ENCODE results near the gene CYBC1. TPM values are rescaled to one million over a fixed set of nuclear protein-coding genes. Genes with fewer than 3 reads are reported as not detected.

The CYBC1 gene
- total RNA-seq, 1 donor from 2014 or later, result 132 TPM

- no peak for DNase-seq
- intact Hi-C loops (cut with DNase I), result no loop called here
- ATAC-seq, result peak; percentile 58 to 73
- TF ChIP-seq, protein P1, sequence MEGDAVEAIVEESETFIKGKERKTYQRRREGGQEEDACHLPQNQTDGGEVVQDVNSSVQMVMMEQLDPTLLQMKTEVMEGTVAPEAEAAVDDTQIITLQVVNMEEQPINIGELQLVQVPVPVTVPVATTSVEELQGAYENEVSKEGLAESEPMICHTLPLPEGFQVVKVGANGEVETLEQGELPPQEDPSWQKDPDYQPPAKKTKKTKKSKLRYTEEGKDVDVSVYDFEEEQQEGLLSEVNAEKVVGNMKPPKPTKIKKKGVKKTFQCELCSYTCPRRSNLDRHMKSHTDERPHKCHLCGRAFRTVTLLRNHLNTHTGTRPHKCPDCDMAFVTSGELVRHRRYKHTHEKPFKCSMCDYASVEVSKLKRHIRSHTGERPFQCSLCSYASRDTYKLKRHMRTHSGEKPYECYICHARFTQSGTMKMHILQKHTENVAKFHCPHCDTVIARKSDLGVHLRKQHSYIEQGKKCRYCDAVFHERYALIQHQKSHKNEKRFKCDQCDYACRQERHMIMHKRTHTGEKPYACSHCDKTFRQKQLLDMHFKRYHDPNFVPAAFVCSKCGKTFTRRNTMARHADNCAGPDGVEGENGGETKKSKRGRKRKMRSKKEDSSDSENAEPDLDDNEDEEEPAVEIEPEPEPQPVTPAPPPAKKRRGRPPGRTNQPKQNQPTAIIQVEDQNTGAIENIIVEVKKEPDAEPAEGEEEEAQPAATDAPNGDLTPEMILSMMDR (IDR thresholded peaks at IDR 0.05), result peak; percentile 69
- H3K36me3 ChIP-seq, result peaks cover under 1% of the 10 kb centered on the region
- no peaks in the 10 kb centered on the region for H3K9me3 ChIP-seq
- H3K4me1 ChIP-seq, result peaks cover 7% of the 10 kb centered on the region
- H3K4me3 ChIP-seq, result no peak overlapping the region
- no peak overlapping the region for H3K27ac ChIP-seq
- H3K27me3 ChIP-seq (ENCODE audit: low read depth), result no peaks in the 10 kb centered on the region
These were observed 26.3 kb downstream of the CYBC1 start for GRCh38 chr17:82424001-82424862.

DNA sequence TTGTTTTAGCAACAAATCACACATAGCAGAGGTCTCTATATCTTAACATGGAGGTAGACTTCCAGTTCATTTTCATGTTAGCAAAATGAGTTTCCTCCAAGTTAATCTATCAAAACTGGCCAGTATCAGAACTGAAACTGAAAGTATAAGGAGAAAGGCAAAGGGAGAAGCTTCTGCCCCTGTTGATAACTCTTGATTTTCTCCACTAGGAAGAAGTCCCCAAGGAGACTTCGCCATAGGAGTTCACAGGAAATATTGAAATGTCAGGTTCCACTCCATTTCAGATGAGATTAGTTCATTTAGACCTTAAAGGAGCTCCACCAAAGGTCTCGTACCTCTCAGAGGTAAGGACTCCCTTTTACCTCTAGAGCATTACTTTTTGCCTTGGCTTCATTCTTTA, 31.0 kb downstream of the CYBC1 start:
- no peaks in the 10 kb centered on the region for H3K27me3 ChIP-seq (ENCODE audit: low read depth)
- peak overlapping the region; percentile 98 for H3K4me3 ChIP-seq
- peak overlapping the region; percentile 2 for H3K27ac ChIP-seq
- TF ChIP-seq, protein P1 (IDR thresholded peaks at IDR 0.05), result no peak
- H3K9me3 ChIP-seq, result no peaks in the 10 kb centered on the region
- DNase-seq (no peak), ATAC-seq (no peak)
- no peaks in the 10 kb centered on the region for H3K36me3 ChIP-seq
- peaks cover 23% of the 10 kb centered on the region for H3K4me1 ChIP-seq
- intact Hi-C loops (cut with DNase I), result no loop called here

GRCh38 chr17:82418001-82418986, 32.3 kb downstream of the CYBC1 start, which contains the start of the genes HEXD and OGFOD3:
Gene HEXD (plus strand): TSS chr17:82418347. CDS start chr17:82419800, 1,453 bp downstream.
Gene OGFOD3 (minus strand): TSS chr17:82418586. CDS start chr17:82418485, 101 bp downstream.
- peak; percentile 89 for DNase-seq
- intact Hi-C loops (cut with DNase I), result no loop called here
- peak within 1 kb of the TSS; percentile 89 for H3K27ac ChIP-seq

GRCh38 chr17:82416771-82417170, 33.8 kb downstream of the CYBC1 start:
- TF ChIP-seq, protein P1 (IDR thresholded peaks at IDR 0.05), result no peak
- H3K9me3 ChIP-seq, result no peaks in the 10 kb centered on the region
- ATAC-seq (no peak), DNase-seq (no peak)
- H3K4me1 ChIP-seq, result peaks cover 26% of the 10 kb centered on the region
- H3K4me3 ChIP-seq, result no peak overlapping the region
- intact Hi-C loops (cut with DNase I), result no loop called here
- no peak overlapping the region for H3K27ac ChIP-seq
- H3K27me3 ChIP-seq (ENCODE audit: low read depth), result no peaks in the 10 kb centered on the region
- no peaks in the 10 kb centered on the region for H3K36me3 ChIP-seq

More at GRCh38 chr17:82418001-82418986, 32.3 kb downstream of the CYBC1 start, which contains the start of the genes HEXD and OGFOD3:
- Histone ChIP-seq H3K4me1 (peaks cover 26% of the 10 kb centered on the region), H3K4me3 (peak within 1 kb of the TSS; percentile 98), H3K36me3 (no peaks in the 10 kb centered on the region), H3K9me3 (no peaks in the 10 kb centered on the region), H3K27me3 (ENCODE audit: low read depth) (no peaks in the 10 kb centered on the region)
- TF ChIP-seq, protein P1 (IDR thresholded peaks at IDR 0.05), result no peak
- ATAC-seq, result peak; percentile 97

DNA sequence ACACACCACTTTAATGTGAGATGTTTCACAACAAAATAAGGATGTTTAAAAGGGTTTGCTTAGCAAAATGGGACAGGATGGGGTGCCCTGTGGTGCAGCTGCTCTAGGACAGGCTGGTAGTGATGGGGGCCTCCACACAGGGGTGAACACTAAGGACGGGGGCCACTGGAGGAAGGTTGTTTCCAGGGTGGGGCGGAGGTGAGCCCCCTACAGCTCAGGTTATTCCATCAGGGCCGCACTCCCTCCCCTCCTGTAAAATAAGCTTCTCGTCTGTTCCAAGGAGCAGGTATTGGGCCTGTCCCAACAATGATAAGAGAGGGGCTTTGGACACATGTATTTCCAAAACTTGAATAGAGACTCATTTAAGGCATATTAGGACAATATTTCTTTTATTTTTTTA, 34.3 kb downstream of the CYBC1 start:
- ATAC-seq (no peak), DNase-seq (no peak)
- Histone ChIP-seq H3K27ac (no peak overlapping the region), H3K27me3 (ENCODE audit: low read depth) (no peaks in the 10 kb centered on the region), H3K4me3 (no peak overlapping the region), H3K36me3 (no peaks in the 10 kb centered on the region), H3K4me1 (peaks cover 26% of the 10 kb centered on the region), H3K9me3 (no peaks in the 10 kb centered on the region)
- intact Hi-C loops (cut with DNase I), result no loop called here
- TF ChIP-seq, protein P1 (IDR thresholded peaks at IDR 0.05), result no peak

All from lower lobe of right lung (tissue), 2 donors.